ENCODE measurements around the gene GP5. TPM values are rescaled to one million over a fixed set of nuclear protein-coding genes. Genes with fewer than 3 reads are reported as not detected.

Gene GP5
- total RNA-seq, 1 donor from 2014 or later = 0.42 TPM

GRCh38 chr3:194376241-194376560 is 22.9 kb downstream of the GP5 start:
- Histone ChIP-seq H3K27me3 (ENCODE audit: control insufficient read depth, insufficient read depth, low read length) (peaks cover 14% of the 10 kb centered on the region), H3K4me3 (ENCODE audit: low read depth, low read length) (no peak overlapping the region), H3K36me3 (ENCODE audit: control insufficient read depth, insufficient read depth, low read length) (no peaks in the 10 kb centered on the region)
- TF ChIP-seq CTCF (IDR thresholded peaks at IDR 0.05; ENCODE audit: insufficient read depth, low read length, poor library complexity, severe bottlenecking) = no peak
- no peak for DNase-seq (ENCODE audit: low read depth)

DNA sequence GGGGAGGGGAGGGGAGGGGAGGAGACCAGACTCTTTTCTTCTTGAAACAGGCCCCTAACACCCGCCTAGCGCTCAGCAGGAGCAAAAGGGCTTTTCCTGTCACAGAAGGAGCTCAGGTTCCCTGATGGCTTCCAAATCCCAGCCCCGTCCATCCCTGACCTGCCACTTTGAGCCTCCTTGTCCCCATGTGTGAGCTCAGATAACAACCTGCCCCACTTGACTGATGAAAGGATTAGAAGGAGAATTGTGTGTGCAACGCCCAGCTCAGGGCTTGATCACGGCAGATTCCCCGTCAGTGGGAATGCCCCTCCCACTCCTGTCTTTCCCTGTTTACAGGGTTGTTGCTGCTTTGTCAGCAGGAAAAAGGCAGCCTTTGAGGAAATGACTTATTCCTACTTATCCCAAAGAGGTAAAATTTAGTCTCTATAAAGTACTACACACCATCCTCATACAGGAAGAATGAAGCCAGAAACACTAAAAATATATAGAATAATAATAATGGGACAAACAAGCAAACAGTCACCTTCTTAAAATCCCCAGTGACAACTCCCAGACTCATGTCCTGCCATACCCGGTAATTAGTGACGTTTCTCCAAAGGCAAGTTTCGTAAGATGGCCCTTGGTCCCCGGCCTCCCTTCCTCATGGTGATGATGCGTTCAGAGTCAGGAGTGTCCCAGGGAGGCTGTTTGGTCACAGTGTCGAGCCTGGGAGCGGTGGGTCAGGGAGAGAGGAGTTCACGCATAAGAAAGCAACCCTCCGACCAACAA is 23.4 kb downstream of the GP5 start:
- no peak for TF ChIP-seq CTCF (IDR thresholded peaks at IDR 0.05; ENCODE audit: insufficient read depth, low read length, poor library complexity, severe bottlenecking)
- Histone ChIP-seq H3K27me3 (ENCODE audit: control insufficient read depth, insufficient read depth, low read length) (peaks cover 15% of the 10 kb centered on the region), H3K4me3 (ENCODE audit: low read depth, low read length) (no peak overlapping the region), H3K36me3 (ENCODE audit: control insufficient read depth, insufficient read depth, low read length) (no peaks in the 10 kb centered on the region)
- no peak for DNase-seq (ENCODE audit: low read depth)

- TF ChIP-seq CTCF (IDR thresholded peaks at IDR 0.05; ENCODE audit: insufficient read depth, low read length, poor library complexity, severe bottlenecking) = no peak
- DNase-seq (ENCODE audit: low read depth) = no peak
- no peaks in the 10 kb centered on the region for H3K36me3 ChIP-seq (ENCODE audit: control insufficient read depth, insufficient read depth, low read length)
- H3K27me3 ChIP-seq (ENCODE audit: control insufficient read depth, insufficient read depth, low read length) = peaks cover 18% of the 10 kb centered on the region
- no peak overlapping the region for H3K4me3 ChIP-seq (ENCODE audit: low read depth, low read length)
Measured at GRCh38 chr3:194374935-194375334, 24.1 kb downstream of the GP5 start.

DNA sequence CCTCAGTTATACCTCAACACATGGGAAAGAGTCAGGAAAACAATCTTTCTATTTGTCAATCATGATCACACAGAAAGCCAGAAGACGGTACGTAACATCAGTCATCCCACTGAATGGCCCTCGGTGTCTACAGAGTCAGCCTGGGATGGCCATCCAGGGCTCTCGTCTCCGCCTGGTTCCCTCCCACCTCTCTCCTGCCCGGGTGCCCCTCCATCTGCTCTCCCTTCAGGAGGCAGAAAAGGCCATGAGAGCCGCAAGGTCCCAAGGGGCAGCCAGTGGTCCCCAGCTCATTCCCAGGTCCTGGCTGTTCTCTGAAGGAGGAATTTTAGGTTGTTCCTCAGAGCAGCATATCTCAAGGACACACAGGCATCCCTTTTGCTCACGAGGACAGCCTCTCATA is 25.2 kb downstream of the GP5 start:
- TF ChIP-seq CTCF (IDR thresholded peaks at IDR 0.05; ENCODE audit: insufficient read depth, low read length, poor library complexity, severe bottlenecking) = no peak
- DNase-seq (ENCODE audit: low read depth) = no peak
- H3K4me3 ChIP-seq (ENCODE audit: low read depth, low read length) = no peak overlapping the region

DNA sequence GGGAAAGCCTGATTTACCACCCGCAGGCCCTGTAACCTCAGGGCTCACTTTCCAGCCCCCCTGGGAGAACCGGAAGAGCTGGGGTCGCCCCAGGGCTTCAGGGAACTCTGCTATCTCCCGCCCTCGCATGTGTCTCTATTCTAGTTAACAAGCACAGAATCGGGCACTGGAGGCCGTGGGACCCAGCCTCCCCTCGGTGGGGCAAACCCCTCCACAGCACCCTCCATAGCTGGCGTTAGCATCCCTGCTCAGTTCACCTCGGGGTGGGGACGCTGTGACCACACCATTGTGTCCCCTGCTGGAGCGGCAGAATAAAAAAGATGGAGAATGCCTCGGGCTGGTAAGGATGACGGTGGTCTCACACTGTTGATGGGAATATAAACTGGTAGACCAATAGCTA is 26.0 kb downstream of the GP5 start:
- DNase-seq (ENCODE audit: low read depth) = no peak
- Histone ChIP-seq H3K36me3 (ENCODE audit: control insufficient read depth, insufficient read depth, low read length) (no peaks in the 10 kb centered on the region), H3K27me3 (ENCODE audit: control insufficient read depth, insufficient read depth, low read length) (peaks cover 32% of the 10 kb centered on the region), H3K4me3 (ENCODE audit: low read depth, low read length) (no peak overlapping the region)
- no peak for TF ChIP-seq CTCF (IDR thresholded peaks at IDR 0.05; ENCODE audit: insufficient read depth, low read length, poor library complexity, severe bottlenecking)

More for the DNA sequence above, 25.2 kb downstream of the GP5 start:
- no peaks in the 10 kb centered on the region for H3K36me3 ChIP-seq (ENCODE audit: control insufficient read depth, insufficient read depth, low read length)
- peaks cover 24% of the 10 kb centered on the region for H3K27me3 ChIP-seq (ENCODE audit: control insufficient read depth, insufficient read depth, low read length)

- peaks cover 29% of the 10 kb centered on the region for H3K27me3 ChIP-seq (ENCODE audit: control insufficient read depth, insufficient read depth, low read length)
- no peaks in the 10 kb centered on the region for H3K36me3 ChIP-seq (ENCODE audit: control insufficient read depth, insufficient read depth, low read length)
- no peak for TF ChIP-seq CTCF (IDR thresholded peaks at IDR 0.05; ENCODE audit: insufficient read depth, low read length, poor library complexity, severe bottlenecking)
- no peak for DNase-seq (ENCODE audit: low read depth)
- H3K4me3 ChIP-seq (ENCODE audit: low read depth, low read length) = no peak overlapping the region
Measured at GRCh38 chr3:194370753-194371152, 28.3 kb downstream of the GP5 start.

All from kidney epithelial cell (primary cell).